ENCODE data around the gene ITPKB.
"Not testable (repeated sequence)": the region's sequence is repeated elsewhere in the genome, so short reads cannot be mapped to it uniquely, and the experiment has no call there.

Gene ITPKB

GRCh38 chr1:226646870-226647449 is 92.1 kb downstream of the ITPKB start:
- H3K4me3 ChIP-seq (ENCODE audit: low read length) = no peak overlapping the region
- DNase-seq (ENCODE audit: low read depth, low spot score) = no peak

DNA sequence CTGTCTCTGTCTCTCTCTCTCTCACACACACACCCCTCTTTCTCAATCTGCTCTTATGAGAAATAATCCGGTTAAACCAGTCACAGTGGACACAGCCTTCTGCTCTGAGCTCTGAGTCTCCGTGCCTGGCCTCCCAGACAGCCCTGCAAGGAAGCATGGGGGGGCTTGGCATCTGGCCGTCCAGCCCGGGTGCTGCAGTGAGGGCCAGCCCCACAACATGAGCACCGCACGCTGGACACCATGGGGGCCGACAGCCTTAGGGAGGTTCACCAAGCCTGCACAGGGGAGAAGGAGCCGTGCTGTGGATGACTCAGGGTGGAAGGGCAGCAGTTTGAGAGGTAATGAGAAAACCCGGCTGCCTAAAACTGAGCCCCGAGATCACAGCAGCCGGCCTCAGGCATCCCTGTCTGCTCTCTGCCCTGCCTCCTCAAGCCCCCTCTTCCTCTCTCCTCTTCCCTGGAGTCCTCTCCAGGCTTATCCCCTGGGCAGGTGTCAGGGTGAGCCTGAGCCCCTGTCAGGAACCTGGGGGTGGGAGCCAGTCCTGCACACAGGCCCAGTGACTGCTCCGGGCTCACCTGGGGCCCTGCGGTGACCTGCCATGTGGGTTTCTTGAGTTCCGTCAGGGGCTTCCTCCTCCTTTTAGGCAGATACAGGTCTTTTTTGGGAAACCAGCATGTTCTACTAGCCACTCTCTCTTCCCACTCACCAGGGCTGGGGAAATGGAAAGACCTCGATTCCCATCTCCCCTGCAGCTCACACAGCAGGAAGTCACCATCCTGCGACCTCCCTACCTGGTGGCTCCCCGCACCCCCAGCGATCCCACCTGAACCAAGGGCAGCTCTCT is 92.8 kb downstream of the ITPKB start:
- DNase-seq (ENCODE audit: low read depth, low spot score) = no peak
- no peak overlapping the region for H3K4me3 ChIP-seq (ENCODE audit: low read length)

DNA sequence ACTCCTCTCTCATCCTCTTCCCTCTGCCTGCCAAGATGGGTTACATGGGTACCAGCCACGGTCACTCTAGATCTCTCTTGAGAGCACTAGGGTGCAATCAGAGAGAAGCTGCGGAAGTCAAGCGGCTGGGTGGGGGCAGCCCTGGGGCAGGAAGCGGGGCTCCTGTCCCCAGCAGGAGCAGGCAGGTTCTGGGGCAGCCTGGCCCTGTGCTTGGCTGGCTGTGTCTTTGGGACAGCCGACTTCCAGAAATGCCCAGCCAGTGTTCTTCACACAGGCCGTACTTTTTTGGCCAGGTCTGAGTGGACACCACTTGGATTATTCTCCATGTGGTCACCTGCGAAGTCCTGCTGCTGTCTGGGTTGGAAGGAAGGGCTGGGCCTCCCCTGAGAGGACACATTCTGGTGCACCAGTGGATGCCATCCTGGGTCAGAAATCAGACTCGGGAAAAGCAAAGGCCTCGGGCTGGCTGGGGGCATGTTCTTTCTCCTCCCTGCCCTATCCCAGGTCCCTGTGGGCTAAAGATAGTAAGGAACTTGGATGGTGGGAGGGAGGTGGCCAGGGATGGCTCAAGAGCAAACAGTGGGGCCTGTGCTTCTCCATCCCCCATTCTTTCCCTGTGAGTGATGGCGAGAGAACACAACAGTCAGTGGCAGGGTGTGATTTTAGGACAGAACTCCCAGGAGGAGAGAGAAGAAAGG is 93.7 kb downstream of the ITPKB start:
- H3K4me3 ChIP-seq (ENCODE audit: low read length) = no peak overlapping the region

DNA sequence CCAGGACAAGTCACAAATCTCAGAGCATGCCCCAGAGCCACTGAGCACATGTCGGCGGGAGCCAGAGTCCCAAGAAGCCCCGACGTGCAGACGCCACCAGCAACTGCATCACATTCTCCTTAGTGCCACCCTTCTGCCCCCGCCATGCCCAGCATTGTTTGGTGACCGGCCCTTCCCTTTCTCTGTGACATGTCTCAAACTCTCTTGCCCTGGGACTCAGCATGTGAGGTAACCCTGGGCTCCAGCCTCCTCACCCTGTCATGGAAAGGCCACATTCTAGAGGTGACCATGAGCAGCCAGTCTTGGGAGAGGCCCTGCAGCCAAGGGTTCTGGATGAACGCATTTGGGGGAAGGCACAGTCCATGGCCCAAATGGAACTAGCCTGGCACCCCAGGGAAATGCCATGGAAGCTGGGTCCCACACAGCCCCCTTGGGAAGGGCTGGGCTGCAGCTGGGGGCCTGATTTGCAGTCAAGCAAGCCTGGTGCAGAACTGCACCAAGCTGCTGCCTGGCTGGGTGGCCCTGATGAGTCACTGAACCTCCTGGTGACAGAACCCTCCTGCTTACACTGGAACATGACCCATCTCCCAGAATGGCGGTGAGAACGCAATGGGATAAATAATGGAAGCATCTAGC is 94.4 kb downstream of the ITPKB start:
- no peak overlapping the region for H3K4me3 ChIP-seq (ENCODE audit: low read length)
- DNase-seq (ENCODE audit: low read depth, low spot score) = no peak

More for the DNA sequence above, 93.7 kb downstream of the ITPKB start:
- no peak for DNase-seq (ENCODE audit: low read depth, low spot score)

DNA sequence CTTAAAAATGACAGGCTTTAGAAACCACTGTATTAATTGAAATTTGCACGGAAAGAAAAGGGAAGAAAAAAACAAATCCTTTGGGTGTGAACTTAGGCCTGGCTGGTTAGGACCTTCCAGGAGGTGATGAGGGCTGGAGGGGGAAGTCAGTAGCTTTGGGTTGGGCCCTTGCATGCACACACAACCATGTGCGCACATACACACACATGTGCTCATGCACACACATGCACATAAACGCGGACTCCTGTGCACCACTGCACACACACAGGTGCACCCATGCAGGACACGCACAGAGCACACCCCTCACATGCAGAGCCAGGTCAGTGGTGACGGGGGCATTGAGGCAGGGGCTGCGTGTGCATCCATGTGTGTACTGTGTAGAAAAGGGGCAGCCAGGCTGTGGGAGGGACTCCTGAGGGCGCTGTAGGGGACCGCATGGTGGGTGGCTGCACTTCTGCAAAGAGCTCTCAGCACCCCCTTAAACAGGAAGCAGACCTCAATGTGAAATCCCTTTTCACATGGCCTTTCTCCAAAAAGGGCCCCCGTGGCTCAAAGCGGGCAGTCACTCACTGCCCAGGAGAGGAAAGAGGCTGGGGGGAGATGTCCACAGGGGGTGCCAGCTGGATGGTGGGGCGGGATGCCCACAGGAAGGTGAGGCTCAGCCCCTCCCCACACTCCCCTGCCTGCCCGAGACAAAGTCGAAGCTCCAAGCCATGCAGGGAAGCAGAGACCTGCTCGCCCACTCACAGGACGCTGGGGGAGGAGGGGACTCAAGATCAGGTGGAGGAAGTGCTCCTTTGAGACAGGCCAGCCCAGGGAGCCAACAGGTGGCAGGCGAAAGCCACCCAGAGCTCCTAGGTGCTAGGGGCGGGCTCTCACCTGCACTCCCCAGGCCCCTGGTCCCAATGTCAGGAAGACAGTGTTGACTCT is 95.2 kb downstream of the ITPKB start:
- no peak for DNase-seq (ENCODE audit: low read depth, low spot score)
- H3K4me3 ChIP-seq (ENCODE audit: low read length) = no peak overlapping the region

- H3K4me3 ChIP-seq (ENCODE audit: low read length) = no peak overlapping the region
- no peak for DNase-seq (ENCODE audit: low read depth, low spot score)
These were observed 95.9 kb downstream of the ITPKB start for GRCh38 chr1:226643177-226643576.

DNA sequence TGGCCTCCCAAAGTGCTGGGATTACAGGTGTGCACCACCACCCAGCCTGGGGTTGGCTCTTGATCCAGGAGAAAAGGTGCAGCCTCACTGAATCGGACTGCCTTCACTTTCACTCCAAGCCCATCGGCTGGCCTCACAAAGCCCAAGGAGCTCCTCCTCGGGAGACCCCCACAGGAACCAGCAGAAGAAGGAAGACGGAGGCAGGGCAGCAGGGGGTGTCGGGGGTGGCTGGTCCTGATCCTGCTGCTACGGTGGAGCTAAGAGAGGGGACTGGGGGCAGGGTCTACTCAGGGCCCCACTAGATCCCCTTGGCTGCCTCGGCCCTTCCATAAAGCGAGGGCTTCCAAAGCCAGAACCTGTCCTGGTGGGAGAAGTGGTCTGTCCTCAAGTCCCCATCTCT is 96.7 kb downstream of the ITPKB start:
- DNase-seq (ENCODE audit: low read depth, low spot score) = no peak
- H3K4me3 ChIP-seq (ENCODE audit: low read length) = no peak overlapping the region

DNA sequence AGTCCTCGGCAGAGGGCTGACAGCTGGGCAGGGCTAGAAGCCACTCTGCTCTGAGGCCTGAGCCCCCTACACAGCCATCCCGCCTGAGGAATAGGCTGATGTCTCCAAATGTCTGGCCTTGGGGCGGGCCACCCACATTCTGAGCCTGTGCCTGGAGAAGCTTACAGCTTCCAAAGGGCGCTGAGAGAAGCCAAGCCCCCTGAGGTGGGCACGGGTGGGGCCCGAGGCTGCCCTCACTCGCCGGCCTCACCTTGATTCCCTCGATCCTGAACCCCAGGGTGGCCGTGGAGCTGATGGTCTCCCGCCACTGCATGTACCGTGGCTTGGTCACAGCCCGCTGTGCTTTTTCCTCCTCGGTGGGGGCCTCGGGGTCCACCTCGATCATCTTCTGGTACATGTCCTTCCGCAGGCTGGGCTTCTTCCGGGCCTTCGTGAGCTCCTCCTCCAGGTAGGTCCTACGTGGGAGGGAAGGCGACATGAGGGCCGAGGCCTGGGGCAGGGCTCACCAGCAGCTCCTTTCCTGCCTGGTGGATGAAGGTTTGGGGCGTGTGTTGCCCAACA is 97.3 kb downstream of the ITPKB start:
- DNase-seq (ENCODE audit: low read depth, low spot score) = no peak

GRCh38 chr1:226640321-226641136 is 98.6 kb downstream of the ITPKB start:
- H3K4me3 ChIP-seq (ENCODE audit: low read length) = no peak overlapping the region
- DNase-seq (ENCODE audit: low read depth, low spot score) = no peak

More for the DNA sequence above, 97.3 kb downstream of the ITPKB start:
- no peak overlapping the region for H3K4me3 ChIP-seq (ENCODE audit: low read length)

- no peak overlapping the region for H3K4me3 ChIP-seq (ENCODE audit: low read length)
- no peak for DNase-seq (ENCODE audit: low read depth, low spot score)
These were observed 99.4 kb downstream of the ITPKB start for GRCh38 chr1:226639631-226640061.

DNA sequence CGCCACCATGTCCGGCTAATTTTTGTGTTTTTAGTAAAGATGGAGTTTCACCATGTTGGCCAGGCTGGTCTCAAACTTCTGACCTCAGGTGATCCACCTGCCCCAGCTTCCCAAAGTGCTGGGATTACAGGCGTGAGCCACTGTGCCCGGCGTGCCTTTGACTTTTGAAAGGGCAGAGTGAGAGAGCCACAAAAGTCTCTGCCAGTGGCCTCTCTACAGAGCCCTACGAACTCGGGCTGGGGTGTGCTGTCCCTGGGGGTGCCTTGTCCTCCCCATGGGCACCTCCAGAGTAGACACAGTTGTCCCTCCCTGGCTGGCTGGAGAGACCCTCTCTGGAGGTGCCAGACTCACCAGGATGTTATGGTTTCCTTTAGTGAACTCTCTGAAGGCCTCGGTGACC is 99.9 kb downstream of the ITPKB start:
- DNase-seq (ENCODE audit: low read depth, low spot score); H3K4me3 ChIP-seq (ENCODE audit: low read length): not testable (repeated sequence)

DNA sequence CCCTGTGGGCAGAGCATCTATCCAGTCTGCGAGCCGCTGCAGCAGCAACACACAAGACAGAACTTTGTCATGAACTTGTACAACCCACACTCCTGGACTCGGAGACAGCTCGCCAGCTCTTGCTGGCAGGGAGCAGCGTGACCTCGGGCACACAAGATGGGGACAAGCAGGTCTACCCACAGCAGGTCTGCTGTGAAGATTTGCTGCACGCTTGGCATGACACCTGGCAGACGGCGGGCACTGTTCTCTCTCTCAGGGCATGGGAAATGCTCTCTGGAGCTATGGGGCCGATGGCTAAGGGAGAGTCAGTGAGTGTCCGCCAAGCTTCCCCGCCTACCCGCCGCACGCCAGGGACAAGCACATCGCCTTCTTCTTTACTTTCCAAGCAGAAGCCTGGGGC is 100.5 kb downstream of the ITPKB start:
- no peak for DNase-seq (ENCODE audit: low read depth, low spot score)

GRCh38 chr1:226638001-226638601 is 101.0 kb downstream of the ITPKB start:
- DNase-seq (ENCODE audit: low read depth, low spot score) = no peak

More for the DNA sequence above, 100.5 kb downstream of the ITPKB start:
- H3K4me3 ChIP-seq (ENCODE audit: low read length) = no peak overlapping the region

GRCh38 chr1:226637147-226637935 is 101.7 kb downstream of the ITPKB start:
- H3K4me3 ChIP-seq (ENCODE audit: low read length) = no peak overlapping the region
- no peak for DNase-seq (ENCODE audit: low read depth, low spot score)

More at GRCh38 chr1:226638001-226638601, 101.0 kb downstream of the ITPKB start:
- H3K4me3 ChIP-seq (ENCODE audit: low read length) = no peak overlapping the region

- H3K4me3 ChIP-seq (ENCODE audit: low read length) = no peak overlapping the region
- no peak for DNase-seq (ENCODE audit: low read depth, low spot score)
These were observed 102.3 kb downstream of the ITPKB start for GRCh38 chr1:226636847-226637096.

DNA sequence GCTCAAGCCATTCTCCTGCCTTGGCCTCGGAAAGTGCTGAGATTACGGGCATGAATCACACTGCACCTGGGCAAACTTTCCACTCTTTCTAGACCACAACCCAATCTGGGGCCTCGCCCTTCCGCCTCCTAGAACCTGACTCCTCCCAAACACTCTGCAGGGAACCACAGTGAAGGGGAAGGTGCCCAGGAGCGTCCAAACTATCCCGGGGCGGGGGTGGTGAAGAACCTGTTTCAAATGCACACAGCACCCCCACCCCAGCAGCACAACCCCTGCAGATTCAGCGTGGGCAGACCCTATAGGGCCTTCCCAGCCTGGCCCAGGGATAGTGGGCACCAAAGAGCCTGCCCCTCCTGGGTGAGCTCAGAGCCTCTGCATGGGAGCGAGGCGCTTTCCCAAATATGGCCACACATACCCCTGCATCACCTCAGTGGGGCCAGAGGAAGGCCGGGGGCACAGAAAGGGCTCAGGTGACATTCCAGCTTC is 103.6 kb downstream of the ITPKB start:
- peak; percentile 37 for DNase-seq (ENCODE audit: low read depth, low spot score)
- H3K4me3 ChIP-seq (ENCODE audit: low read length) = no peak overlapping the region

Measured in Jurkat, Clone E6-1 (cell line).